ENCODE data around the gene PATZ1.
A peak's percentile ranks its signal among the peaks of the same experiment; 100 is the strongest.

Gene PATZ1

GRCh38 chr22:31313366-31314147, 32.6 kb downstream of the PATZ1 start:
- DNase-seq (ENCODE audit: low spot score), result peak; percentile 58

GRCh38 chr22:31308181-31308580, 38.0 kb downstream of the PATZ1 start:
- DNase-seq (ENCODE audit: low spot score), result no peak

- DNase-seq (ENCODE audit: low spot score), result no peak
Observed at GRCh38 chr22:31305194-31305593, 41.0 kb downstream of the PATZ1 start.

GRCh38 chr22:31302537-31302936, 43.6 kb downstream of the PATZ1 start:
- no peak for DNase-seq (ENCODE audit: low spot score)

GRCh38 chr22:31302006-31302405, 44.1 kb downstream of the PATZ1 start:
- no peak for DNase-seq (ENCODE audit: low spot score)

- no peak for DNase-seq (ENCODE audit: low spot score)
Observed at GRCh38 chr22:31300896-31301295, 45.2 kb downstream of the PATZ1 start.

GRCh38 chr22:31295831-31296657, 50.1 kb downstream of the PATZ1 start:
- peak; percentile 9 for DNase-seq (ENCODE audit: low spot score)

- DNase-seq (ENCODE audit: low spot score), result no peak
Observed at GRCh38 chr22:31295360-31295759, 50.8 kb downstream of the PATZ1 start.

GRCh38 chr22:31292236-31292989, 53.7 kb downstream of the PATZ1 start, which contains the start of gene PIK3IP1:
TSS of gene PIK3IP1 (minus strand) at chr22:31292488. CDS start at chr22:31292344, 144 bp downstream.
- DNase-seq (ENCODE audit: low spot score), result peak; percentile 79

GRCh38 chr22:31291481-31292235, 54.5 kb downstream of the PATZ1 start:
- DNase-seq (ENCODE audit: low spot score), result no peak

GRCh38 chr22:31290494-31291471, 55.4 kb downstream of the PATZ1 start:
- DNase-seq (ENCODE audit: low spot score), result peak; percentile 96

GRCh38 chr22:31289344-31289743, 56.8 kb downstream of the PATZ1 start:
- no peak for DNase-seq (ENCODE audit: low spot score)

GRCh38 chr22:31288496-31289240, 57.5 kb downstream of the PATZ1 start:
- DNase-seq (ENCODE audit: low spot score), result no peak

- DNase-seq (ENCODE audit: low spot score), result no peak
Observed at GRCh38 chr22:31287818-31288495, 58.2 kb downstream of the PATZ1 start.

- no peak for DNase-seq (ENCODE audit: low spot score)
Observed at GRCh38 chr22:31286360-31287255, 59.5 kb downstream of the PATZ1 start.

- DNase-seq (ENCODE audit: low spot score), result no peak
Observed at GRCh38 chr22:31284281-31285155, 61.6 kb downstream of the PATZ1 start.
